WTC11 (cell line): Measurements from ENCODE around the gene CCSER2. TPM values are rescaled to one million over a fixed set of nuclear protein-coding genes. Genes with fewer than 3 reads are reported as not detected.
"Not testable (repeated sequence)": the region's sequence is repeated elsewhere in the genome, so short reads cannot be mapped to it uniquely, and the experiment has no call there.

Source experiments
- ATAC-seq: fragments of 200-7000 bp; cut with Tn5 transposase; 2 replicates; pipeline ENCODE4 v1.10.0; 2021; ENCODE audit warnings: mild to moderate bottlenecking, moderate library complexity
- CTCF ChIA-PET: fragments of 300-600 bp; sonication (Branson Sonifier 250); formaldehyde crosslinking; loops from one replicate; lab custom pipeline; 2021; ENCODE audit warnings: antibody characterized with exemption; lab: Charles Lee
- POLR2A ChIA-PET: fragments of 350-600 bp; sonication (Branson Sonifier 250); formaldehyde crosslinking; loops from one replicate; lab custom pipeline; 2021; ENCODE audit warnings: antibody characterized with exemption; lab: Charles Lee
- DNase-seq: peaks from one replicate; pipeline ENCODE4 v3.0.0; 2021; ENCODE audit warnings: low spot score
- H3K27ac Mint-ChIP-seq: 2 replicates; pipeline ENCODE4 v1.8.0; 2021; ENCODE audit warnings: mixed read lengths
- H3K27me3 Mint-ChIP-seq: 2 replicates; pipeline ENCODE4 v1.8.0; 2021; ENCODE audit warnings: low read depth, mild to moderate bottlenecking, moderate library complexity, mixed read lengths
- H3K36me3 Mint-ChIP-seq: 2 replicates; pipeline ENCODE4 v1.8.0; 2021; ENCODE audit warnings: mixed read lengths
- H3K4me1 Mint-ChIP-seq: 2 replicates; pipeline ENCODE4 v1.8.0; 2022; ENCODE audit warnings: mixed read lengths
- H3K4me3 Mint-ChIP-seq: 2 replicates; pipeline ENCODE4 v1.8.0; 2021; ENCODE audit warnings: mild to moderate bottlenecking, moderate library complexity, mixed read lengths
- H3K9me3 Mint-ChIP-seq: 2 replicates; pipeline ENCODE4 v1.8.0; 2021; ENCODE audit warnings: mixed read lengths
- ATF6 ChIP-seq: sonication (generic); formaldehyde crosslinking; IDR thresholded peaks from 2 replicates; pipeline ENCODE4 v1.8.1; 2023; ENCODE audit warnings: mild to moderate bottlenecking, missing genetic modification reagents
- CREB1 ChIP-seq: sonication (generic); formaldehyde crosslinking; IDR thresholded peaks from 2 replicates; pipeline ENCODE4 v1.8.0; 2023; ENCODE audit warnings: mild to moderate bottlenecking, missing genetic modification reagents
- NR3C1 ChIP-seq: sonication (generic); formaldehyde crosslinking; conservative IDR thresholded peaks from 2 replicates; pipeline ENCODE4 v1.8.1; 2023; ENCODE audit warnings: low read depth, mild to moderate bottlenecking, missing genetic modification reagents
- PREB ChIP-seq: sonication (generic); formaldehyde crosslinking; IDR thresholded peaks from 2 replicates; pipeline ENCODE4 v1.8.1; 2022; ENCODE audit warnings: mild to moderate bottlenecking, missing genetic modification reagents, moderate library complexity, borderline replicate concordance
- PRRX2 ChIP-seq: fragments of 250-450 bp; sonication (Bioruptor Pico); IDR thresholded peaks from 2 replicates; pipeline ENCODE4 v1.8.0; 2021; ENCODE audit warnings: mild to moderate bottlenecking
- TEAD1 ChIP-seq: sonication (generic); formaldehyde crosslinking; IDR thresholded peaks from 2 replicates; pipeline ENCODE4 v1.8.0; 2022; ENCODE audit warnings: mild to moderate bottlenecking, missing genetic modification reagents
- ZNF396 ChIP-seq: fragments of 250-450 bp; sonication (Bioruptor Pico); IDR thresholded peaks from 2 replicates; pipeline ENCODE4 v1.8.0; 2021; ENCODE audit warnings: mild to moderate bottlenecking, moderate library complexity, borderline replicate concordance
- ZNF532 ChIP-seq: fragments of 250-450 bp; sonication (Bioruptor Pico); IDR thresholded peaks from 2 replicates; pipeline ENCODE4 v1.9.0; 2021; ENCODE audit warnings: mild to moderate bottlenecking, borderline replicate concordance
- ZSCAN18 ChIP-seq: fragments of 250-450 bp; sonication (Bioruptor Pico); IDR thresholded peaks from 2 replicates; pipeline ENCODE4 v2.1.2; 2022; ENCODE audit warnings: mild to moderate bottlenecking, moderate library complexity
- total RNA-seq: library from RNA; stranded (reverse); gene quantifications from 3 replicates; pipeline ENCODE4 v1.2.3, GENCODE V29; 2021

The CCSER2 gene
- total RNA-seq, 1 experiment from 2014 or later, result 30.6 TPM

- TF ChIP-seq ZNF532 (CRISPR knock-in tag), result no peak
Observed at GRCh38 chr10:84525120-84525806, 196.9 kb downstream of the CCSER2 start (continued).

- POLR2A ChIA-PET, ATAC-seq, DNase-seq, H3K27me3 Mint-ChIP-seq, H3K4me3 Mint-ChIP-seq: not testable (repeated sequence)
- H3K36me3 Mint-ChIP-seq, result peaks cover 24% of the 10 kb centered on the region
- 0 out of 2 replicates have a peak overlapping the region, but pooled peaks have one; percentile 81 for H3K27ac Mint-ChIP-seq
- H3K4me1 Mint-ChIP-seq, result peaks cover 31% of the 10 kb centered on the region
- CTCF ChIA-PET, result interaction anchor here (1.5 kb wide), 1 partner anchor 96 kb away, joined by 7 read pairs; no protein-coding TSS in a partner anchor
- peaks cover 28% of the 10 kb centered on the region for H3K9me3 Mint-ChIP-seq
Observed at GRCh38 chr10:84525807-84526182, 197.4 kb downstream of the CCSER2 start.

- POLR2A ChIA-PET, CTCF ChIA-PET: not testable (repeated sequence)
Observed at GRCh38 chr10:84527386-84527785, 199.0 kb downstream of the CCSER2 start.

GRCh38 chr10:84528526-84528925 lies 200.1 kb downstream of the CCSER2 start:
- POLR2A ChIA-PET, H3K4me1 Mint-ChIP-seq, DNase-seq, H3K27ac Mint-ChIP-seq, H3K27me3 Mint-ChIP-seq, ATAC-seq, H3K4me3 Mint-ChIP-seq, CTCF ChIA-PET: not testable (repeated sequence)
- Mint-ChIP-seq H3K36me3 (peaks cover 24% of the 10 kb centered on the region), H3K9me3 (peaks cover 37% of the 10 kb centered on the region)

More at GRCh38 chr10:84527386-84527785, 199.0 kb downstream of the CCSER2 start:
- ATAC-seq, H3K27me3 Mint-ChIP-seq, H3K4me3 Mint-ChIP-seq, H3K27ac Mint-ChIP-seq, DNase-seq: not testable (repeated sequence)
- H3K9me3 Mint-ChIP-seq, result peaks cover 37% of the 10 kb centered on the region
- H3K4me1 Mint-ChIP-seq, result peaks cover 19% of the 10 kb centered on the region
- H3K36me3 Mint-ChIP-seq, result peaks cover 24% of the 10 kb centered on the region

GRCh38 chr10:84530724-84531325 lies 202.4 kb downstream of the CCSER2 start:
- TF ChIP-seq ZNF396 (CRISPR knock-in tag) (no peak), ZSCAN18 (CRISPR knock-in tag) (no peak), NR3C1 (no peak), TEAD1 (CRISPR knock-in tag) (no peak), CREB1 (CRISPR knock-in tag) (no peak), PREB (CRISPR knock-in tag) (no peak), PRRX2 (no peak), ATF6 (CRISPR knock-in tag) (no peak)
- TF ChIP-seq, all 79 proteins: peak for 0
- Mint-ChIP-seq H3K36me3 (peaks cover 12% of the 10 kb centered on the region), H3K4me1 (peaks cover 14% of the 10 kb centered on the region), H3K27me3 (peaks cover 6% of the 10 kb centered on the region; the same call in 1 of the 2 replicates), H3K27ac (no peak overlapping the region), H3K4me3 (no peak overlapping the region), H3K9me3 (peaks cover 25% of the 10 kb centered on the region)
- no peak for ATAC-seq
- no peak for DNase-seq
- ChIA-PET CTCF (interaction anchor here (0.9 to 2.2 kb wide), 5 partner anchors 9 to 266 kb away, joined by 3 to 9 read pairs (median 4); no protein-coding TSS in a partner anchor), POLR2A (no interaction called here)
